ENCODE data around the gene ADAM30.
A peak's percentile ranks its signal among the peaks of the same experiment; 100 is the strongest.
"Not testable (repeated sequence)": the region's sequence is repeated elsewhere in the genome, so short reads cannot be mapped to it uniquely, and the experiment has no call there.

The ADAM30 gene

DNA sequence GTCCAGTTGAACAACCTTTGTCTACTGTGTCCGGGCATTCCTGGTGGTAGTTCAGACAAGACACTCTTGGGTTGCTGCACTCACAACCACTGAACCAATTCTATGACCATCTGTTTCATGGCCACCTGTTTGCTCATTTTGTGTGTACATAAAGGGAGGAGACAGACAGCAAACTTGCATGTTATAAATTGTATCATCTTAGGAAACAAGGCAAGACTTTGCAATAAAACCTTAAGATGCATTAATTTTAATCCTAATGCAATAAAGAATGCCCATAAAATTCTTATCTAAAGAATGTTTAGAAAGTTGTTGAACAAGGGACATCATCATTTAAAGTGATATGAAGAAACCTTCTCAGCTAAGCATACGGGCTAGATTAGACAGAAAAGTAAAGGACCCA, 34.8 kb downstream of the ADAM30 start:
- peak overlapping the region; percentile 11; the same call in 1 of the 2 replicates for H3K27ac ChIP-seq

GRCh38 chr1:119859647-119860046, 36.7 kb downstream of the ADAM30 start:
- no peak overlapping the region for H3K27ac ChIP-seq
- no peak for TF ChIP-seq CTCF (conservative IDR thresholded peaks at IDR 0.05)

More for the DNA sequence above, 34.8 kb downstream of the ADAM30 start:
- TF ChIP-seq CTCF (conservative IDR thresholded peaks at IDR 0.05): no peak

GRCh38 chr1:119858556-119859214, 37.6 kb downstream of the ADAM30 start:
- H3K27ac ChIP-seq: not testable (repeated sequence)

GRCh38 chr1:119858126-119858525, 38.2 kb downstream of the ADAM30 start:
- TF ChIP-seq CTCF (conservative IDR thresholded peaks at IDR 0.05): no peak
- H3K27ac ChIP-seq: no peak overlapping the region

DNA sequence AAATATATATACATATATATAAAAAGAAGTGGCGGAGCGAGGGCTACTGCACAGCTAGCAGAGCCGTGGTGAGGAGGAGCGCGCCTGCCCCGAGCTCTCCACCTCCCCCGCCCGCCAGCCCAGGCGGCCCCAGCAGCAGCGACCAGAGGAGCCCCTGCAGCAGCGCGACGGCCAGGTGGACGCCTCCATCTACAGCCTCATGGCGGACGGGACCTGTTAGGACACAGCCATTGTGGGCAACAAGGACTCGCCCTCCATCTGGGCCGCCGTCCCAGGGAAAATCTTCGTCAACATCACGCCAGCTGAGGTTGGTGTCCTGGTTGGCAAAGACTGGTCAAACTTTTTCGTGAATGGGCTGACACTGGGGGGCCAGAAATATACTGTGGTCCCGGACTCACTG, 43.2 kb downstream of the ADAM30 start:
- no peak for TF ChIP-seq CTCF (conservative IDR thresholded peaks at IDR 0.05)
- no peak overlapping the region for H3K27ac ChIP-seq

DNA sequence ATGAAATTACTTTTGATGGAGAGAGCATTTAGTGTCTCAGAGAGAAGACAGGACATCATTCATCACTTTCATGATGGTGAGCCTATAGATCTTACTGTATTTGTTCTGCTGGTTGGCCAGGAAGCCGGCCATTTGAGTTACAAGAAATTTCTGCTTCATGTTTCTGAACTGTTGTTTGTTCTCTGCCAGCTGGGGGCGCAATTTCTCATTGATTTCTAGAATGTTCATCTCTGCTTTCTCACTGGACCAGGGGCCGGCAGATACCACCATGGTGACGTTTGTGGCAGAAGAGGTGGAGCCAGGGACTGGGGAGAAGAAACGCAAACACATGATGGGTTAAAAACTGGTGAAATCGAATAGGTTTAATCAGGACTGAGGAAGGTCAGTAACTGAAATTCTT, 52.1 kb downstream of the ADAM30 start:
- H3K27ac ChIP-seq: not testable (repeated sequence)
